K562 (cell line): ENCODE data around the gene ZNF564. TPM values are rescaled to one million over a fixed set of nuclear protein-coding genes. Genes with fewer than 3 reads are reported as not detected.

ENCODE experiments used
- FOXM1 ChIP-seq, 2 experiments: fragments of 450-650 bp in 1 of 2; sonication (generic) in 1 of 2; formaldehyde crosslinking in 1 of 2; IDR thresholded peaks; 2 replicates each; pipeline versions ENCODE4 v1.6.1 to v1.9.0; 2017 to 2022; ENCODE audit warnings: low read depth in 2 of 2, mild to moderate bottlenecking in 2 of 2, missing genetic modification reagents in 1 of 2, moderate library complexity in 1 of 2
- MAFF ChIP-seq: IDR thresholded peaks from 2 replicates; pipeline ENCODE4 v1.6.1; 2012; ENCODE audit warnings: low read length, improper control_type of control experiment
- ZNF316 ChIP-seq: fragments of 450-650 bp; IDR thresholded peaks from 2 replicates; pipeline ENCODE4 v1.6.1; 2016
- ZNF384 ChIP-seq: IDR thresholded peaks from 2 replicates; pipeline ENCODE4 v1.6.1; 2012; ENCODE audit warnings: low read depth, low read length, improper control_type of control experiment
- polyA plus RNA-seq, 8 experiments: library from polyadenylated mRNA; depleted of rRNA in 4 of 8; stranded (reverse) in 5 of 8; unstranded in 3 of 8; fragments of >200 nt; fragmentation: Nextera tagmentation in 2 of 8; fragmentation: Illumina TruSeq in 1 of 8; extraction: Ambion mirVana in 2 of 8; extraction: Trizol in 1 of 8; gene quantifications; 2 replicates each; pipeline versions ENCODE4 v1.2.1 to v1.2.3, GENCODE V29; 2011 to 2014; ENCODE audit warnings: inconsistent platforms in 1 of 8, missing spikeins in 1 of 8
- total RNA-seq, 7 experiments: library from RNA; depleted of rRNA in 6 of 7; stranded (reverse); fragments of >200 nt in 6 of 7; fragmentation: Illumina TruSeq in 2 of 7; extraction: Trizol in 2 of 7; gene quantifications; 2 replicates each; pipeline versions ENCODE4 v1.2.1 to v1.2.3, GENCODE V29; 2011 to 2021; ENCODE audit warnings: low replicate concordance in 1 of 7
- TF ChIP-seq, protein P1 (sequence below): sonication (generic); formaldehyde crosslinking; IDR thresholded peaks from 2 replicates; pipeline ENCODE4 v1.8.0; 2023; ENCODE audit warnings: missing genetic modification reagents, mild to moderate bottlenecking, borderline replicate concordance
- TF ChIP-seq, protein P2 (sequence below): fragments of 250-450 bp; sonication (Bioruptor Pico); IDR thresholded peaks from 2 replicates; pipeline ENCODE4 v1.4.0; 2020; ENCODE audit warnings: mild to moderate bottlenecking

Gene ZNF564
- total and polyA plus RNA-seq, 9 of the 15 experiments (the other 6 are each of a cell fraction or from before 2014, with no cell fraction given), result 1.4 to 8.1 (median 5.6) TPM

- TF ChIP-seq, protein P1, sequence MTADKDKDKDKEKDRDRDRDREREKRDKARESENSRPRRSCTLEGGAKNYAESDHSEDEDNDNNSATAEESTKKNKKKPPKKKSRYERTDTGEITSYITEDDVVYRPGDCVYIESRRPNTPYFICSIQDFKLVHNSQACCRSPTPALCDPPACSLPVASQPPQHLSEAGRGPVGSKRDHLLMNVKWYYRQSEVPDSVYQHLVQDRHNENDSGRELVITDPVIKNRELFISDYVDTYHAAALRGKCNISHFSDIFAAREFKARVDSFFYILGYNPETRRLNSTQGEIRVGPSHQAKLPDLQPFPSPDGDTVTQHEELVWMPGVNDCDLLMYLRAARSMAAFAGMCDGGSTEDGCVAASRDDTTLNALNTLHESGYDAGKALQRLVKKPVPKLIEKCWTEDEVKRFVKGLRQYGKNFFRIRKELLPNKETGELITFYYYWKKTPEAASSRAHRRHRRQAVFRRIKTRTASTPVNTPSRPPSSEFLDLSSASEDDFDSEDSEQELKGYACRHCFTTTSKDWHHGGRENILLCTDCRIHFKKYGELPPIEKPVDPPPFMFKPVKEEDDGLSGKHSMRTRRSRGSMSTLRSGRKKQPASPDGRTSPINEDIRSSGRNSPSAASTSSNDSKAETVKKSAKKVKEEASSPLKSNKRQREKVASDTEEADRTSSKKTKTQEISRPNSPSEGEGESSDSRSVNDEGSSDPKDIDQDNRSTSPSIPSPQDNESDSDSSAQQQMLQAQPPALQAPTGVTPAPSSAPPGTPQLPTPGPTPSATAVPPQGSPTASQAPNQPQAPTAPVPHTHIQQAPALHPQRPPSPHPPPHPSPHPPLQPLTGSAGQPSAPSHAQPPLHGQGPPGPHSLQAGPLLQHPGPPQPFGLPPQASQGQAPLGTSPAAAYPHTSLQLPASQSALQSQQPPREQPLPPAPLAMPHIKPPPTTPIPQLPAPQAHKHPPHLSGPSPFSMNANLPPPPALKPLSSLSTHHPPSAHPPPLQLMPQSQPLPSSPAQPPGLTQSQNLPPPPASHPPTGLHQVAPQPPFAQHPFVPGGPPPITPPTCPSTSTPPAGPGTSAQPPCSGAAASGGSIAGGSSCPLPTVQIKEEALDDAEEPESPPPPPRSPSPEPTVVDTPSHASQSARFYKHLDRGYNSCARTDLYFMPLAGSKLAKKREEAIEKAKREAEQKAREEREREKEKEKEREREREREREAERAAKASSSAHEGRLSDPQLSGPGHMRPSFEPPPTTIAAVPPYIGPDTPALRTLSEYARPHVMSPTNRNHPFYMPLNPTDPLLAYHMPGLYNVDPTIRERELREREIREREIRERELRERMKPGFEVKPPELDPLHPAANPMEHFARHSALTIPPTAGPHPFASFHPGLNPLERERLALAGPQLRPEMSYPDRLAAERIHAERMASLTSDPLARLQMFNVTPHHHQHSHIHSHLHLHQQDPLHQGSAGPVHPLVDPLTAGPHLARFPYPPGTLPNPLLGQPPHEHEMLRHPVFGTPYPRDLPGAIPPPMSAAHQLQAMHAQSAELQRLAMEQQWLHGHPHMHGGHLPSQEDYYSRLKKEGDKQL (CRISPR knock-in tag), result no peak
- no peak for TF ChIP-seq FOXM1 (IDR thresholded peaks at IDR 0.05; ENCODE audit: low read depth)
- TF ChIP-seq FOXM1 (CRISPR knock-in tag; IDR thresholded peaks at IDR 0.05; ENCODE audit: low read depth), result no peak
- TF ChIP-seq MAFF, result peak; percentile 70
- TF ChIP-seq, protein P2, sequence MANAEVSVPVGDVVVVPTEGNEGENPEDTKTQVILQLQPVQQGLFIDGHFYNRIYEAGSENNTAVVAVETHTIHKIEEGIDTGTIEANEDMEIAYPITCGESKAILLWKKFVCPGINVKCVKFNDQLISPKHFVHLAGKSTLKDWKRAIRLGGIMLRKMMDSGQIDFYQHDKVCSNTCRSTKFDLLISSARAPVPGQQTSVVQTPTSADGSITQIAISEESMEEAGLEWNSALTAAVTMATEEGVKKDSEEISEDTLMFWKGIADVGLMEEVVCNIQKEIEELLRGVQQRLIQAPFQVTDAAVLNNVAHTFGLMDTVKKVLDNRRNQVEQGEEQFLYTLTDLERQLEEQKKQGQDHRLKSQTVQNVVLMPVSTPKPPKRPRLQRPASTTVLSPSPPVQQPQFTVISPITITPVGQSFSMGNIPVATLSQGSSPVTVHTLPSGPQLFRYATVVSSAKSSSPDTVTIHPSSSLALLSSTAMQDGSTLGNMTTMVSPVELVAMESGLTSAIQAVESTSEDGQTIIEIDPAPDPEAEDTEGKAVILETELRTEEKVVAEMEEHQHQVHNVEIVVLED (CRISPR knock-in tag), result no peak
- peak; percentile 91 for TF ChIP-seq ZNF316
- TF ChIP-seq ZNF384, result no peak
Measured at GRCh38 chr19:12546068-12546467, 5.2 kb downstream of the ZNF564 start (continued).
